ENCODE measurements around the gene MAP1LC3A. TPM values are rescaled to one million over a fixed set of nuclear protein-coding genes. Genes with fewer than 3 reads are reported as not detected.

MAP1LC3A gene
- total RNA-seq, 2 donors from 2014 or later: 11.7 to 13.7 TPM

GRCh38 chr20:34600892-34601653 lies 42.6 kb downstream of the MAP1LC3A start:
- ATAC-seq (no peak), DNase-seq (no peak)
- no peak overlapping the region for H3K27ac Mint-ChIP-seq
- no peaks in the 10 kb centered on the region for H3K4me1 Mint-ChIP-seq
- no peaks in the 10 kb centered on the region for H3K27me3 Mint-ChIP-seq
- peaks cover 4% of the 10 kb centered on the region for H3K36me3 Mint-ChIP-seq (ENCODE audit: low read depth)
- no peaks in the 10 kb centered on the region for H3K9me3 ChIP-seq (ENCODE audit: control insufficient read depth, low read length, poor library complexity, severe bottlenecking)
- no peak overlapping the region for H3K4me3 Mint-ChIP-seq

GRCh38 chr20:34604980-34605788 lies 46.7 kb downstream of the MAP1LC3A start:
- peaks cover 4% of the 10 kb centered on the region for H3K4me1 Mint-ChIP-seq
- no peak overlapping the region for H3K4me3 Mint-ChIP-seq
- no peaks in the 10 kb centered on the region for H3K9me3 ChIP-seq (ENCODE audit: control insufficient read depth, low read length, poor library complexity, severe bottlenecking)
- H3K36me3 Mint-ChIP-seq (ENCODE audit: low read depth): peaks cover 2% of the 10 kb centered on the region
- DNase-seq: no peak
- H3K27ac Mint-ChIP-seq: no peak overlapping the region
- no peak for ATAC-seq
- no peaks in the 10 kb centered on the region for H3K27me3 Mint-ChIP-seq

GRCh38 chr20:34607066-34607465 lies 48.5 kb downstream of the MAP1LC3A start:
- H3K27me3 Mint-ChIP-seq: no peaks in the 10 kb centered on the region

More at GRCh38 chr20:34607066-34607465, 48.5 kb downstream of the MAP1LC3A start:
- ATAC-seq (no peak), DNase-seq (no peak)
- peaks cover 2% of the 10 kb centered on the region for H3K36me3 Mint-ChIP-seq (ENCODE audit: low read depth)
- H3K9me3 ChIP-seq (ENCODE audit: control insufficient read depth, low read length, poor library complexity, severe bottlenecking): no peaks in the 10 kb centered on the region
- peaks cover 4% of the 10 kb centered on the region for H3K4me1 Mint-ChIP-seq
- H3K4me3 Mint-ChIP-seq: no peak overlapping the region
- H3K27ac Mint-ChIP-seq: no peak overlapping the region

Other genes starting within 250 kb of the MAP1LC3A start
- gene ITCH, start 195.4 kb upstream of the MAP1LC3A start, total RNA-seq: 10 to 100 TPM; 44.4 to 53.4 TPM
- gene DYNLRB1, start 42.3 kb upstream of the MAP1LC3A start, total RNA-seq: 10 to 100 TPM; 52.8 to 62.0 TPM
- 10 to 100 TPM in 1 of 2 donors, 1 to 10 TPM in 1; 8.4 to 10.2 TPM for gene PIGU, start 118.4 kb downstream of the MAP1LC3A start, total RNA-seq
- gene TP53INP2, start 145.6 kb downstream of the MAP1LC3A start, total RNA-seq: 10 to 100 TPM; 62.0 to 62.4 TPM